ENCODE measurements around the gene SLC9A9.
"Not testable (repeated sequence)": the region's sequence is repeated elsewhere in the genome, so short reads cannot be mapped to it uniquely, and the experiment has no call there.

Gene SLC9A9

DNA sequence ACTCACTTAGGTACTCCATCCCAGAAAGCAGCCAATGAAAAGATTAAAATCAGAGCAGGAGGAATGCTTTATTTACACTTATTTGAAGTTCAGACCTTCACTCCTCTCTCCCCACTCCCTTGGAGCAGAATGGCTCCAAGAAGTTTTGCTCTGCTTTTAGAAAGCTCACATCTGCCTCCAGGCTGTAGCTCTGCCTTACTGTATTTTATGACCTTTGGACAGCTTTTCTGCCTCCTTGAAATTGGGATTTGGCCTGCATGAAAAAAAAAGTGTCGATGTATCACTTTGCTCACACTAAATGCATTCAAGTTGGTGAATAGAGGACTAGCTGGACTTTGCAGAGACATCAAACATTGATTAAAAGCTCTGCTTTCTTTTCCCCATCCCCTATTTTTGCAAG lies 95.3 kb downstream of the SLC9A9 start:
- no peak for DNase-seq

DNA sequence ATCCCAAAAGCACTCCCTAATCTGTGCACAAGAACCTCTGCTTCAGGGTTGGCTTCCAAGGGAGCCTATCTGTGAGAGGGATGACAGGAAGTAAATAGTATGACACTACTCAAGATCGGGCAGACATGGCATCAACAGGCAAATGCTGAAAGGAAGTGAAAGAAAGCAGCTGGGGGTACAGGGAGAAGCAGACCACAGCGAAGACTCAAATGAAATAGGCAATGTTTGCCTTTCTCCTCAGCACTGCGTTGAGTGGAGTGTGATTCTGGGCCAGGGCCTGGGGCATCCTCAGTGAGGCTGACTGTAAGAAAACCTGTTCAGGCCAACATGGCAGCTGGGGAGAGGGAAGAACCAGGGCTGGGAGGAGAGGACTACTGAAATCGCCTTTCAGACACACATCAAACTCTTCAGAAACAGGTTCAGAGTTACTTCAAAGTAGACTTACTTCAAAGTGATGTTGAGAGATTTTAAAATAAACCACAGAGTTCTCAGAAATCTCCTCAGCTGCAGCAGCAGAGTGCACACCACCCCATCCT lies 96.6 kb downstream of the SLC9A9 start:
- DNase-seq = peak; percentile 27

DNA sequence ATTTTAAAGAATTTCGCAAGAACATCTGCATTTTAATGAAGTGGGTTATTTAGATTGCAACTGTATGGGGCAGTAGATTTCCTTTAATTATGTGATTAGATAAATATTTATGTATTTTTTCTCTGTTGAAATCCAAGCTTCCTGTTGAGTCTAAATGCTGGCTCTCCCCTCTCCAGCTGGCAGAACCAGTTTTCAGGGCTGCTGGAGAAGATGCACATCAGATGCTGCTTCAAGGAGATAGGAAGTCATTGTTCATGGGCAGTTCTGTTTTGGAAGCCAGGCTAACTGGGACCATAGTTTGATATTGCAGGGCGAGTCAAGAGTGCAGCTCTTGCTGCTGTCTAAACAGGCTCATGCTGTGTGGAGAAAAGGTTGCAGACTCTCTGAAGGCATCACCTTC lies 97.4 kb downstream of the SLC9A9 start:
- no peak for DNase-seq

DNA sequence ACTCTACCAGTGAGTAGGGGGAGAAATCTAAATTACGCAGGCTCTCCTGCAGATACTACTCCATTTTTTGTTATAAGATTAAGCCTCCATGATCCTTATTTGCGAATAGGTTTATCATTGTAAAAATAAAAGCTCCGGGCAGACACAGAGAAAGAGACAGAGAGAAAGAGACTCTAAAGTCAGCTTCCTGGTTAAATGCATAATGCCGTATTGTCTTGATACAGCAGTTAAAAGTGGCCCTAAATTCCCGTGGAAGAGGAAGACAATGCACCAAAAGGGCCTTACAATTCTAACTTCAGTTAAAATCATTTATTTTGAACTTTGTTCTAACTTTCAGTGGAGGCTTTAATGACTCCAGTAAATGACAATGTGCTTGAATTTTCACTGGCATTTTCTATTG lies 98.3 kb downstream of the SLC9A9 start:
- no peak for DNase-seq

DNA sequence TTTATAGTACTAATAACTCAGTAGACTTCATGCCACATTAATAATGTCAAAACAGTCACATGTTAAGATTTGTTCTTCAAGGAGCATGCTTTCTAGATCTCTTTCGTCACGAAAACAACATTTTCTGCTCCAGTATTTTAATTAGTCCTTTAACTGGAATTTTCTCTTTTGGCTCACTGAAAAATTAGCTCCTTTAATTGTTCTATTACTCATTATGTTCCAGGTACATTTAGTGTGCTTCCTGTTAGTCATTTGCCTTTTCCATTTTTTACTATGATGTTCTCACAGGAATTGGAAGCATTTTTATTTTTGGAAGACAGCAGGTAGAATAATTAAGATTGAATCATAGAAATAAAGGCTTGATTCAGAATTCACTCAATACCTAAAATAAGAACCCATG lies 111.2 kb downstream of the SLC9A9 start:
- DNase-seq = no peak

DNA sequence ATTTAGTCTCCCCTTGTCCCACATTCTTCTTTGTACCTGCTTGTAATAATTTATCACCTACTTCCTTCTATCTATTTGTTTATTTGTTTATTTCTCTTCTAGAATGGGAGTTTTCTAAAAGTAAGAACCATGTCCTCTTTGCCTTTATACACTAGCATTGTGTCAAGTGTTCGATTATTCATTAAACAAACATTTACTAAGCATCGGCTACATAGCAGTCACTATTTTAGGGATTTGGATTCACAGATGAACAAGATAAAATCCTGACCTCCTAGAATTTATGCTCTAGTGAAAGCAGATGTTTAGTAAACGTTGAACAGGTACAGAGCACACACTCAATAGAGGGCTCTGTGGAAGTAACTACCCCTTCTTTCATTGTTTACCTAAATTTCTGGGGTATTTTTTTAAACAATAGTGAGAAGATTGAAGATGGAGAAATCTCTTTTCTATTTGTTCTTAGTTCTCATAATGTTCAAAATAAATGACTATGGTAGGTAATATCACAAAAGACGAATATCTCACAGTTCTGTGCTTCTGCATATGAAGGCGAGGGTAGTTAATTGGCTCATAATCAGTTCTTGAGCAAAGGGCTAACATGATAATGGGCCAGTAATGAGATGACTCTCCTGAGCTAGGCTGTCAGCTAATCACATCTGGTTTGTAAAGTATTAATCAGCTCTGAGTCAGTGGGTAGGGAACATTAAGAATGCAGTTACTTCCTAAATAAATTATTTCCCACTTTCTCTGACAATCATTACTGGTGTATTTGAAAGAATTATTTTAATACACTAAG lies 111.9 kb downstream of the SLC9A9 start:
- DNase-seq = no peak

DNA sequence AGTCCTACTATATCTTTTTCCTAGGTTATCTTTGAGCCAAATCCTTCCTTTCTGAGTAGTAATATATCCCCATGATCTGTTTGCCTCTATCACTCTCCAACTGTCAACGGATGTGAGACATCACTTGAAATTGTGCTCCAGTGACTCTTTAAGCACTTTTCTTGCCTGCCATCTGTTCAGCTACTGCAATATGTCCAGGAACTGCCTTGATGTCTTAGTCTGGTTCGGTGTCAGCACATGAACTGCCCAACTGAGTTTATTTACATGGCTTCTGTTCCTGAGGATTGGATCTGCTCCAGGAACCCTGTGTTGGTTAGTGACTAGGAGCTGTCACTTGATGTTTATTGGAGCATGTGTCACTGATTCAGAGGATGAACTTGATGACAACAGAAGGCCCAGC lies 116.5 kb downstream of the SLC9A9 start:
- no peak for DNase-seq

DNA sequence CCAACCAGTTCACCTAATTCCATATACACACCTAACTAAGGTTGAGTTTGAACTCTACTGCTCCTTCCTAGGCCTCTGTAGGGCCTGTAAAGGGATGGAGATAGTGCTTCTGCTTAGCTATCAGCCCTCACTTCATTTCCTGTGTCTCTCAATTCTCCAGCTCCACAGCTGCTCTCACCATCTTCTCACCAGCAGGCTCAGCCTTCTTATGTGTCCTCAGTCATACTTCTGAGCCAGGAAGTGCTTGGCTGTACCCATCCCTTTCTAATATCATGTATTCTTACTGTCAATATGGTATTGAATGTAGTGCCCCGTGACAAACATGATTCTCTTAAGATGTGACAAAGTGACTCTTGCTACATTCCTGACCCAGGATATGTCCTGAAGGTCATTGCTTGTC lies 116.9 kb downstream of the SLC9A9 start:
- no peak for DNase-seq

DNA sequence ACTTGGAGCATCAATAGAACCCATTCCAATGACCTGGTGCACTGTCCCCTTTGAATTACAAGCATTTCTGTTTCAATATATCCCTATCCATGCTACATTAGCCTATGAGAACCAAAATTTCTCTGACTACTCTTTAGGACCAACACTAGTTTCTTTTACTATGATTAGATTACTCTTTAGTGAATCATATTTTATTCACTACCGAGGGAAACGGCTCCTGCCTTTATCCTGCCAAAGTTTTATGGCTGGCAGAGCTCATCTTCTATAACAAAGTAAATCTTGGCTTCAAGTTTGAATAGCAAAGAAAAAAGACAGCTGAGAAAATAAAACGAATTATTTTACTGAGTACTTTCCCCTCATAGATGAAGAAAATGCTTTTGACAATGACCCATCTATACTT lies 120.9 kb downstream of the SLC9A9 start:
- no peak for DNase-seq

DNA sequence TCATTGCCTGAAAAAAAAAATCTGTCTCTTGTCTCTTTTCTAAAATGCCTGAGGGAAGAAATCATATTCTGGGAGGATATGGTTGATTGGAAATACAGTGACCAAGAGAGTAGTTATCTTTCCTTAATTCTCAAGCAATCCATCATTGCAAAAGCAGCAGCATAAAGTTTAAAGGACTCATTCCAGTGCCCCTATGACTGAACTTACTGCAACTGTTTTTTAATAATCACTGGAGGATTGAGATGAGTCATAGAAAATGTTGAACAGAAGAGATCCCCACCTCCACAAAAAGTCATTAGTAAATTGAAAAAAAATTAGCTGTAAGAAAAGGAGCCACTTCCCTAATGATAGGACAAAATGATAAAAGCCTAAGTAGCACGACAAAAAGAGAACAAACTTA lies 121.5 kb downstream of the SLC9A9 start:
- DNase-seq = no peak

DNA sequence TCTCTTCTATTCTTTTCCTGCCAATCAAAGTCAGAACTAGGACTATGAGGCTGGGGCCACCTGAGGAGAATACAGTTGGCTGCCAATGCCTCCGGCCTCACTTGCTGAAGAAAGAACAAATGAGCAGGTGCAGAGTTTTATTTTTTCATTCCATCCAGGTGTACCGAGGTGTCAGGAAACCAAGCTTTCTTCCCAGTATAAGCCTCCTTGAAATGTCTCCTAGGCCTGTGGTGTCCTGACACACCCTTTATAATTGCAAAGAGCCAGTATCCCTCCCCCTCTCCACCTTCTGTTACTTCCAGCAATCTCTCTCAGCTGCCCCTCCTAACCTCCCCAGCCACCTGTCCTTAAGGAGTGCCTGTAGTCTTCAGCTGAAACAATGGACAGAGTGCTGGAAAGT lies 127.9 kb downstream of the SLC9A9 start:
- no peak for DNase-seq

DNA sequence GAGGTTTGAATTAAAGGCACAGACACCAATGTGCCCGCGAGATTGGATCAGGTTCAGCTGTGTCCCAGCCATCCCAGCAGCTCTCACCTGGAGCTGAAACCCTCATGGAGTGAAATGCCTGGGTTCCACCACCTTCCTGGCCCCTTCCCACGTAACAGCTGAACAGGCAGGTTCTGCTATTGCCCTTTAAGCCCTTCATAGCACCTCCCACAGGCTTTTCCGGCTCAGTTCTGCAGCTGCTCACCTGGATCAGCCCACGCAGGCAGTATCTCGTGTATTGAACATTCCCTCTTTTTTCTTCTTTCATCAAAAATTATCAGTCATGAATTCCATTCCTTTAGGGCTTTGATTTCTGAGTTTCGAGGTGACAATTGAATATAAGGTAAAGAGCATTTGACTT lies 129.8 kb downstream of the SLC9A9 start:
- no peak for DNase-seq

DNA sequence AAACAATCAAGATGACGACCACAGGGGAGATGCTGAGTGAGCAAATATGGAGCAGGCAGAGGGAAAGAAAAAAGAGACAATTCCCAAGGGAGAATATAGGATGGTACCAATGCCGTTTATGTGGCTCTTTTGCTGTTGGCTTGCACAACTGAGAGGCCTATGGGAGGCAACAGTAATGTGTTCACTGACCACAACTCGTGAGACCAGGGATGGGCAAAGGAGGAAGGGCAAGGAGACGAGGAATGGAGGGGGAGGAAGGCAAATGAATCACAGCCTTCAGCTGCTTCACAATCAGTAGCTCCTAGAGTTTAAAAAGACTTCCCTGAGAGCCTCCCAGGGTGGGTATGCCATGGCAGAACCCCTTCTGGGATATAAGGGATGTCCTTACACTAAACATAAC lies 131.5 kb downstream of the SLC9A9 start:
- no peak for DNase-seq

DNA sequence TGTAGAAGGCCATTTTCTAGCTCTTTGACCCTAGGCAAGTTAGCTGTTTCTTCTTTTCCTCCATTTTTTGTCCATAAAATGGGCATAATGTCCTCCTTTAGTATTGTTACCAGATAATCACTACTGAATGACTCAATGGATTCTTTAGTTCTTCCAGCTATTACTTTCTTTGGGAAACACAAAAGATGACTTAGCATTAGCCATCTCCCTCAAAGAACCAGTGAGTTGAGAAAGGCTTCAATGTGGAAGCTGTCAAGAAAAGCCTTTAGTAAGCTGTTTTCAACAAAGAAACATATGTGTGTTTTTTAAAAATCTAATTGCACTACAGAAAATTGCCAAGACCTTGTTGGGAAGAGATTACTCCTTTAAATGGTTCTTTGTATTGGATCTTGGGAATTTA lies 135.7 kb downstream of the SLC9A9 start:
- DNase-seq = no peak

DNA sequence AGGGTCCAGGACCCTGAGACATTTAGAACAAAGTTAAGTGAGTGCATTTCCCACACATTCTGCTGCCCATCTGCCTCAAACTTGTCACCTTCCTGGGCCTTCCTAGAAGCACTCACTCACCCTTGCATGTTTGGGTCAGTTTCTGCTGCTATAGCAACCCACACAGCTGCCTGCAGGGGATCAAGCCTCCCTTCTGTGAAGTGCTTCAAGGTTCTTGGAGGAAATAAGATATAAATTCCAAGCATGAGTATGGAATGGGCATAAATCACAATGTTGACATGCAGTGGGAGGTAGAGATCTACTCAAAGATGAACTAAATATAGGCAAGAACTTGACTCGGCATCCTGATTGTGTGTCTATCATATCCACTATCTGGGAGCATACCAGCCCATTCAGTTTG lies 140.4 kb downstream of the SLC9A9 start:
- DNase-seq = no peak

DNA sequence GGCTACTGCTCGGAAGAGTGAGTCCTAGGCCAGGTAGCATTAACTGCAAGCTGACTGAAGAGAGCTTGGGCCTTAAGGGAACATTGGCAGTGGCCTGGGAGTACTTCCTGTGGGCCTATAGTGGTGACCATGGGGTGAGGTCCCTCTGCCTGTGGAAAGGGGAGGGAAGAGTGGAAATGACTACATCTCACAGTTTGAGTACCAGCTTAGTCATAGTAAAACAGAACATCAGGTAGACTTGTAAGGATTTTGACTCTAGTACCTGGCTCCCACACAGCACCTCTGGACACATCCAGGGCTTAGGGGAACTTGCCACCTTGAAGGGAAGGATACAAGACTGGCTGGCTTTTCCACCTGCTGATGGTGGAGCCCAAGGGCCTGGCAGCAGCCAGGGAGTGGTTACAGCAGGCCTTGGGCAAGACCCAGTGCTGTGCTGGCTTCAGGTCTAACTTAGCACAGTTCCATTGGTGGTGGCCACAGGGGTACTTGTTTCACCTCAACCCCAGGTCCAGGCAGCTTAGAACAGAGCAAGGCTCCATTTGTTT lies 147.8 kb downstream of the SLC9A9 start:
- peak; percentile 32 for DNase-seq

DNA sequence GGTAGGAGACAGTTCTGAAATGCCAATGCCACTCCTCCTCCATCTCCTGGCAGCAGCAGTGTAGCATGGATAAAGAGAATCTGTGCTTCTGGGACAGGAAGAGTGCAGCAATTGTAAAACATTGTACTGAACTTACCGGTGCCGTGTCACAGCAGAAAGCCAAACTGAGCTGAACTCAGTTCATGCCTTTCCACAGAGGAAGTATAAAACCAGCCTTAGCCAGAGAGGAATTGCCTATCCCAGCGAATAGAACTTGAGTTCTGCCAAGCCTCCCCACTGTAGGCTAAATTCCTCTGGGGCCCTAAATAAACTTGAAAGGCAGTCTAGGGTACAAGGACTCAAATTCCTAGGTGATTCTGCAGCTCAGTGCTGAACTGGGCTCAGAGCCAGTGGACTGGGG lies 148.8 kb downstream of the SLC9A9 start:
- no peak for DNase-seq

DNA sequence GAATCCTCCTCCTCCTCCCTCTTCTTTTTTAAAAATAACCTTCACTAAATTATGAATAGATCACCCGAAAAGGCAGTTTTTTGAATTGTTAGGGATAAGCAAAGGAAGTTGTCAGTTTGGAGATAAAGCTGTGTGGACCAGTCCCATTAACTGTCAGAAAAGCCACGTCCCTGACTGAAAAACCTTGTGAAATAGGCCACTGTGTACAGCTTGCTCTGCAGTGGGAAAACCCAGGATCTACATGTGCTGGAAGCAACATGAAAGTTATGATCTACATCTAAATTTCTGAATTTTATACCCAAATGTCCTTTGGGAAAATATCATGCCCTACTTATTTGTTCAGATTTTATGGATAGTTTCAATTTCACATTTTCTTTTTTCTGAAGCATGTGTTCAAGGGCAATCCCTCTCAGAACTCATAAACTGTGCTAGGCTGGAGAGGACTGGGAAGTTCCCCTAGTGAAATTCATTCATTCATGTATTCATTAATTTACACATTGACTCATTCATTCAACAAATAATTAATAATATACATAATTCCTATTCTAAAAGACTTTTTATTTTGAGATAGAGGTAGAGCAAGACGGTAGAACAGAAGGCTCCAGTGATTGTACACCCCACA lies 149.5 kb downstream of the SLC9A9 start:
- no peak for DNase-seq

DNA sequence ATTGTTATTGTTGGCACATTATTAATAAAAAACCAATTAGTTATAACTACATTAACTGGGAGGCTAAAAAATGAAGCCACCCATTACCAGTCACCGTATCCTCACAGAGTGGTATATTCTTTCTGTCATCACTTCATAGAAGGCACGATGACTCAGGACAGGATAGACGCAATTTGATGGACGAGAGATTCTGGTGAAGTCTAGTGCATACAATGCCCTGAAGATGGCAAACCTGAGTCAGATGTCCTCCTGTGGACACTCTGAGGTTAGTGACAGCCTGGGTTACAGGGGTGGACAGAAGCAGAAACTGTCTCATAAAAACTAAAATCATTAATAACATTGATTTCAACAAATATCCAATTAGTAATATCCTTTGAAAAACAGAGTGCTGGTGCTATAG lies 150.3 kb downstream of the SLC9A9 start:
- DNase-seq = no peak

DNA sequence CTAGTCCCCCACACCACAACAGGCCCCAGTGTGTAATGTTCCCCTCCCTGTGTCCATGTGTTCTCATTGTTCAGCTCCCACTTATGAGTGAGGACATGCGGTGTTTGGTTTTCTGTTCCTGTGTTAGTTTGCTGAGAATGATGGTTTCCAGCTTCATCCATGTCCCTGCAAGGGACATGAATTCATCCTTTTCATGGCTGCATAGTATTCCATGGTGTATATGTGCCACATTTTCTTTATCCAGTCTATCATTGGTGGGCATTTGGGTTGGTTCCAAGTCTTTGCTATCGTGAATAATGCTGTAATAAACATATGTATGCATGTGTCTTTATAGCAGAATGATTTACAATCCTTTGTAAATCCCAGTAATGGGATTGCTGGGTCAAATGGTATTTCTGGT lies 152.9 kb downstream of the SLC9A9 start:
- not testable (repeated sequence) for DNase-seq

DNA sequence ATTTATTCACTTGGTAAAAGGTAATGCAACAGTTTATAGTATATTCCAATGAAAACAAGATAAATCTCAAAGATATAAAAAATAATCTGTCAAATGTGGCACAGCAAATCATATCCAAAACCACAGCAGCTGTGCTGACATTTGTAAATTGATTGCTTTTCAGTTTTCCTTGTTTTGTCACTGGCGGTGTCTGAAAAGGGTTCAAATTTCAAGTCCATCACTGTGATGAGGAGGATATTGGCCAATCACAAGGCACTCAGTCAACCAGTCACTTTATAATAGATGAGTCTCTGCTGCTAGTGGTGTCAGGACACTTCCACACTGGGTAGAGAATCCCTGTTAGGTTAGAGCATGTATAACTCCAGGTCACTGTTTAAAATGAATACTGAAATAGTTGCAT lies 154.8 kb downstream of the SLC9A9 start:
- DNase-seq = no peak

DNA sequence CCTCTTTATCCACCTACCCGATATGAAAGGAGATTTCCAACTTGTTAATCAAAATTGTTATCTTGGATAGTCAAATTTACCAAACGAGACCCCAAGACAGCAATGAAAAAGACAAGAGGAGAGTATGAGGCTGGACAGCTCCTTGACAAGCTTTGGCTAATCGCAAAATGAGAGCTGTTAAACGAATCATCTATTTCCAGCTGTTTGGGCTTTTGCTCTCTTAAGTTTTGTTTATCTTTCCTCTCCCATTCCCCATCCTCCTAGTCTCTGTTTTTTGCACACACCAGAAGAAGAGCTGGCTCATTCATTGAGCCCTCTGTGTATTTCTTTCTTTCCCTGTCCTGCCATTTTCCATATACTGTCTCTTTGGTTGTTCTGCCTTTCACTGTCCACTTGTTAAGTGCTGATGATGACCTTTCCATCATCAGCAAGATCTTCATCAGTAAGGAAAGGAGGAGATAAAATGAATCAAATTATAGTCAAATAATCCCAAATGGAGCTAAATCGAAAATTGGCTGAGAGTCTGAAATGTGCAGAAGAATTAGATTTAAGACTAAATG lies 161.6 kb downstream of the SLC9A9 start:
- DNase-seq = no peak

DNA sequence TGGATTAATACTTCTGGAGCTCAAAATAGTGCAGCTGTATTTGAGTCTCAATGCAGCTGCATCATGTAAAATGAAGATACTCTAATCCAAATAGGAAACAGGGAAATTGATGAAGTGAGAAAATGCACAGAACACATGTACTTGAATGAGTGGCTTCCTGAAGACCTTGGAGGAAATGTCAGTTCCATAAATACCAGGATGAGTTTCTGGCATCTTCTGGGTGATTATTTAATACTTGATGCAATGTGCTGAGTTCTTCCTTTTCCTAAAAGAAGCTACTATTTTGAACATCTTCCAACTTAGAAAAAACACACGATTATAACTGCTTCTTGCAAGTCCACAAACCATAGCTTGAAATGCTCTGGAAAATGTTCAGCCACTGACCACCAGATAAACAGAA lies 162.8 kb downstream of the SLC9A9 start:
- no peak for DNase-seq

DNA sequence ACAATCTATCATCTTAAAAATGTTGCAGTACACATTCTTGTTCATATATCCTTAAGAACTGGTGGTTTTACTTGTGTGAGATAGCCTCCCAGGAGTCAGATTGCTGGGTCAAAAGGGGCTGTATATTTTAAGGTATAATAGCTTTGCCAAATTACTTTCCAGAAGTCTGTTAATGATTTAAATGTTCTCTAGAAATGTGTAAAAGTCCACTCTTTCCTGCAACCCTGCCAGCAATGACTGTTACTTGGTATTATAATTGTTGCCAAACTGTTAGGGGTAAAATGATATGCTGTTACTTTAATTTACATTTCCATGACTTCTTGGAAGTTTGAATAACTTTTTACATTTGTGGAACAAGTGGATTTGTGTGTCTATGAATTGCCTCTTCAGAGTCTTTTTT lies 170.8 kb downstream of the SLC9A9 start:
- no peak for DNase-seq
